ENCODE measurements around the gene ACOT2. TPM values are rescaled to one million over a fixed set of nuclear protein-coding genes. Genes with fewer than 3 reads are reported as not detected.
"Not testable (repeated sequence)": the region's sequence is repeated elsewhere in the genome, so short reads cannot be mapped to it uniquely, and the experiment has no call there.

Gene ACOT2
- total RNA-seq, 6 experiments from 2014 or later: 18.4 to 24.0 (median 20.9) TPM

DNA sequence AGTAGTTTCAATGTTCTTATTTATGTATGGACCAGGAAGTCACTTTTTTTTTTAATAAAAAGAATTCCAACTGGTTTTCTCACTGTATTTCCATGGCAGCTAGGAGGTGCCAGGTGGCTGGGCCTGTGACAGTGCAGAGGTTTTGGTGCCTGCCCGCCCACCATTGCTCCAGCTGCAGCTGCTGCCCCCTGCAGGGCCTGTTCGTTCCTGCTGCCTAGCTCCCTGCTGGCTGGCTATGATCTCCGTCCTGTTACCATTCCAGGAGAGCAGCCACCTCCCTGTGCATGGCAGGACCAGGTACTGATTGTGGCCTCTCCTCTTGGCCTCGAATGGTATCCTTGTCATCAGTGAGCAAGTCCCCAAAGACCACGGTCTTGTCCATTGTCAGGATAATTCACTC is 30.0 kb upstream of the ACOT2 start:
- H3K4me1 Mint-ChIP-seq (ENCODE audit: low read depth): peaks cover 16% of the 10 kb centered on the region
- peak; percentile 48 for DNase-seq
- not testable (repeated sequence) for H3K27ac Mint-ChIP-seq; H3K27me3 Mint-ChIP-seq (ENCODE audit: insufficient read depth); H3K4me3 Mint-ChIP-seq; H3K9me3 Mint-ChIP-seq; H3K36me3 Mint-ChIP-seq (ENCODE audit: low read depth)
- TF ChIP-seq, protein P1, sequence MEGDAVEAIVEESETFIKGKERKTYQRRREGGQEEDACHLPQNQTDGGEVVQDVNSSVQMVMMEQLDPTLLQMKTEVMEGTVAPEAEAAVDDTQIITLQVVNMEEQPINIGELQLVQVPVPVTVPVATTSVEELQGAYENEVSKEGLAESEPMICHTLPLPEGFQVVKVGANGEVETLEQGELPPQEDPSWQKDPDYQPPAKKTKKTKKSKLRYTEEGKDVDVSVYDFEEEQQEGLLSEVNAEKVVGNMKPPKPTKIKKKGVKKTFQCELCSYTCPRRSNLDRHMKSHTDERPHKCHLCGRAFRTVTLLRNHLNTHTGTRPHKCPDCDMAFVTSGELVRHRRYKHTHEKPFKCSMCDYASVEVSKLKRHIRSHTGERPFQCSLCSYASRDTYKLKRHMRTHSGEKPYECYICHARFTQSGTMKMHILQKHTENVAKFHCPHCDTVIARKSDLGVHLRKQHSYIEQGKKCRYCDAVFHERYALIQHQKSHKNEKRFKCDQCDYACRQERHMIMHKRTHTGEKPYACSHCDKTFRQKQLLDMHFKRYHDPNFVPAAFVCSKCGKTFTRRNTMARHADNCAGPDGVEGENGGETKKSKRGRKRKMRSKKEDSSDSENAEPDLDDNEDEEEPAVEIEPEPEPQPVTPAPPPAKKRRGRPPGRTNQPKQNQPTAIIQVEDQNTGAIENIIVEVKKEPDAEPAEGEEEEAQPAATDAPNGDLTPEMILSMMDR (IDR thresholded peaks at IDR 0.05): peak; percentile 81

DNA sequence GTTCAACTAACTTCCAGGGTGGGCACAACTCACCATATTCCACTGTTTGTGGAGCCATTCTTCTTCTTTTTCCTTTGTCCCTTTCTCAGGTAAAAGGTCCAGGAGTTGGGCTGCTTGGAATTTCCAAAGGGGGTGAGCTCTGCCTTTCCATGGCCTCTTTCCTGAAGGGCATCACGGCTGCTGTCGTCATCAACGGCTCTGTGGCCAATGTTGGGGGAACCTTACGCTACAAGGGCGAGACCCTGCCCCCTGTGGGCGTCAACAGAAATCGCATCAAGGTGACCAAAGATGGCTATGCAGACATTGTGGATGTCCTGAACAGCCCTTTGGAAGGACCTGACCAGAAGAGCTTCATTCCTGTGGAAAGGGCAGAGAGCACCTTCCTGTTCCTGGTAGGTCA is 26.1 kb upstream of the ACOT2 start:
- not testable (repeated sequence) for H3K4me3 Mint-ChIP-seq; DNase-seq; H3K27ac Mint-ChIP-seq; H3K9me3 Mint-ChIP-seq; H3K27me3 Mint-ChIP-seq (ENCODE audit: insufficient read depth); H3K36me3 Mint-ChIP-seq (ENCODE audit: low read depth); H3K4me1 Mint-ChIP-seq (ENCODE audit: low read depth)

- not testable (repeated sequence) for H3K4me1 Mint-ChIP-seq (ENCODE audit: low read depth); H3K4me3 Mint-ChIP-seq
Measured at GRCh38 chr14:73545353-73545752, 23.7 kb upstream of the ACOT2 start.

GRCh38 chr14:73549097-73549496 is 19.9 kb upstream of the ACOT2 start:
- not testable (repeated sequence) for H3K27me3 Mint-ChIP-seq (ENCODE audit: insufficient read depth); H3K4me1 Mint-ChIP-seq (ENCODE audit: low read depth); DNase-seq; H3K9me3 Mint-ChIP-seq; H3K36me3 Mint-ChIP-seq (ENCODE audit: low read depth); H3K27ac Mint-ChIP-seq; H3K4me3 Mint-ChIP-seq

More at GRCh38 chr14:73545353-73545752, 23.7 kb upstream of the ACOT2 start:
- not testable (repeated sequence) for H3K27ac Mint-ChIP-seq; H3K36me3 Mint-ChIP-seq (ENCODE audit: low read depth); H3K9me3 Mint-ChIP-seq; DNase-seq; H3K27me3 Mint-ChIP-seq (ENCODE audit: insufficient read depth)

- not testable (repeated sequence) for H3K4me3 Mint-ChIP-seq; H3K27ac Mint-ChIP-seq; H3K36me3 Mint-ChIP-seq (ENCODE audit: low read depth); H3K9me3 Mint-ChIP-seq; DNase-seq; H3K4me1 Mint-ChIP-seq (ENCODE audit: low read depth); H3K27me3 Mint-ChIP-seq (ENCODE audit: insufficient read depth)
Measured at GRCh38 chr14:73549889-73550524, 19.0 kb upstream of the ACOT2 start.

GRCh38 chr14:73553845-73554244 is 15.2 kb upstream of the ACOT2 start:
- H3K27me3 Mint-ChIP-seq (ENCODE audit: insufficient read depth): no peaks in the 10 kb centered on the region; the same call in 1 of the 2 replicates
- H3K4me3 Mint-ChIP-seq: no peak overlapping the region
- TF ChIP-seq, protein P1 (IDR thresholded peaks at IDR 0.05): no peak
- no peaks in the 10 kb centered on the region for H3K9me3 Mint-ChIP-seq
- DNase-seq: no peak
- H3K27ac Mint-ChIP-seq: no peak overlapping the region
- H3K4me1 Mint-ChIP-seq (ENCODE audit: low read depth): no peaks in the 10 kb centered on the region
- no peaks in the 10 kb centered on the region for H3K36me3 Mint-ChIP-seq (ENCODE audit: low read depth)

DNA sequence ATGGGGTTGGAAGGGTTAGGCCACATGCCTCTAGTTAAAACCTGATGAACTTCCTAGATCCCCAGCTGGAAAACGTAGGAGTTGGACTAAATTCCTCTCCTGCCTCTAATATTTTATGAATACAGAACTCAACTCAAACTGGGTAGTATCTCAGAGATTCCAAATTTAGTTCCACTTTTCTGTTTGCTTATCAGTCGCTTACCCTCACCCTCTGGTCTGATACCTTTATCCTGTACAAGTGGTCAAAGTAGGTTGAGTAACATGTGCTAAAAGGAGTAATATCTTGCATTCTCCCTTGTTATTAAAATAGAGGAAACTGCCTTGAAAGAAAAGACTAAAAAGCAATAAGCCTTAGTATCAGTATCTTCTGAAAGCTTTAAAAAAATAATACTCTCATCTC is 11.8 kb upstream of the ACOT2 start:
- not testable (repeated sequence) for H3K9me3 Mint-ChIP-seq; H3K27ac Mint-ChIP-seq; H3K36me3 Mint-ChIP-seq (ENCODE audit: low read depth); H3K4me1 Mint-ChIP-seq (ENCODE audit: low read depth); H3K27me3 Mint-ChIP-seq (ENCODE audit: insufficient read depth); DNase-seq; H3K4me3 Mint-ChIP-seq

DNA sequence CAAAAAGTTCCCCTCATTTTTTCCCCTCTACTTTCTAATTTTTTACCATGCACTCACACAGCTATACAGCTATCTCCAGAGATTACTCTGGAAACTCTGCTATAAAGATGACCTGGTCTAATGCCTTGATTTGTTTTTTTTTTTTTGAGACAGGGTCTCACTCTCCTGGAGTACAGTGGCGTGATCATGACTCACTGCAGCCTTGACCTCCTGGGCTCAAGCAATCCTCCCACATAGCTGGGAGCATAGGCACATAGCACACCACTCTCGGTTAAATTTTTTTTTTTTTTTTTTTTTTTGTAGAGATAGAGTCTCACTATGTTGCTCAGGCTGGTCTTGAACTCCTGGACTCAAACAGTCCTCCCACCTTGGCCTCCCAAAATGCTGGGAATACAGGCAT is 10.8 kb upstream of the ACOT2 start:
- not testable (repeated sequence) for H3K4me1 Mint-ChIP-seq (ENCODE audit: low read depth); H3K27me3 Mint-ChIP-seq (ENCODE audit: insufficient read depth); H3K27ac Mint-ChIP-seq; DNase-seq; H3K4me3 Mint-ChIP-seq
- peaks cover 17% of the 10 kb centered on the region for H3K36me3 Mint-ChIP-seq (ENCODE audit: low read depth)
- H3K9me3 Mint-ChIP-seq: peaks cover 16% of the 10 kb centered on the region

DNA sequence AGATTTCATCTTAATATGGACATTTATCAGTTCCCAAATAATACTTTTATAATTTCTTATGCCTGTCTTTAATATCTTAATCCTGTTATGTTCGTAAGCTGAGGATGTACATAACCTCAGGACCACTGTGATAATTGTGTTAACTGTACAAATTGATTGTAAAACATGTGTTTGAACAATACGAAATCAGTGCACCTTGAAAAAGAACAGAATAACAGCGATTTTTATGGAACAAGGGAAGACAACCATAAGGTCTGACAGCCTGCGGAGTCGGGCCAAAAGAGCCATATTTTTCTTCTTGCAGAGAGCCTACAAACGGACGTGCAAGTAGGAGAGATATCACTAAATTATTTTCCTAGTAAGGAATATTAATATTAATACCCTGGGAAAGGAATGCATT is 6.8 kb upstream of the ACOT2 start:
- not testable (repeated sequence) for H3K4me1 Mint-ChIP-seq (ENCODE audit: low read depth); DNase-seq; H3K4me3 Mint-ChIP-seq; H3K27me3 Mint-ChIP-seq (ENCODE audit: insufficient read depth); H3K27ac Mint-ChIP-seq
- peaks cover 16% of the 10 kb centered on the region for H3K9me3 Mint-ChIP-seq
- peaks cover 33% of the 10 kb centered on the region for H3K36me3 Mint-ChIP-seq (ENCODE audit: low read depth)

GRCh38 chr14:73562696-73563095 is 6.3 kb upstream of the ACOT2 start:
- H3K27me3 Mint-ChIP-seq (ENCODE audit: insufficient read depth); DNase-seq; H3K27ac Mint-ChIP-seq; H3K4me3 Mint-ChIP-seq: not testable (repeated sequence)
- peaks cover 13% of the 10 kb centered on the region for H3K4me1 Mint-ChIP-seq (ENCODE audit: low read depth)
- peaks cover 38% of the 10 kb centered on the region for H3K36me3 Mint-ChIP-seq (ENCODE audit: low read depth)
- peaks cover 16% of the 10 kb centered on the region for H3K9me3 Mint-ChIP-seq

DNA sequence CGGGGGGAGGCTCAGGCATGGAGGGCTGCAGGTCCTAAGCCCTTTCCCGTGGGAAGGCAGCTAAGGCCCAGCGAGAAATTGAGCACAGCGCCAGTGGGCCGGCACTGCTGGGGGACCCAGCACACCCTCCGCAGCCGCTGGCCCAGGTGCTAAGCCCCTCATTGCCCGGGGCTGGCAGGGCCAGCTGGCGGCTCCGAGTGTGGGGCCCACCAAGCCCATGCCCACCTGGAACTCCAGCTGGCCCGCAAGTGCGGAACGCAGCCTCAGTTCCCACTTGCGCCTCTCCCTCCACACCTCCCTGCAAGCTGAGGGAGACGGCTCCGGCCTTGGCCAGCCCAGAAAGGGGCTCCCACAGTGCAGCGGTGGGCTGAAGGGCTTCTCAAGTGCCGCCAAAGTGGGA is 2.6 kb upstream of the ACOT2 start:
- H3K27ac Mint-ChIP-seq; DNase-seq; H3K4me3 Mint-ChIP-seq; H3K27me3 Mint-ChIP-seq (ENCODE audit: insufficient read depth): not testable (repeated sequence)
- peaks cover 40% of the 10 kb centered on the region for H3K36me3 Mint-ChIP-seq (ENCODE audit: low read depth)
- peaks cover 16% of the 10 kb centered on the region for H3K9me3 Mint-ChIP-seq
- H3K4me1 Mint-ChIP-seq (ENCODE audit: low read depth): peaks cover 28% of the 10 kb centered on the region

GRCh38 chr14:73566935-73567334 is 2.1 kb upstream of the ACOT2 start:
- not testable (repeated sequence) for H3K27me3 Mint-ChIP-seq (ENCODE audit: insufficient read depth); H3K4me3 Mint-ChIP-seq

More at GRCh38 chr14:73566935-73567334, 2.1 kb upstream of the ACOT2 start:
- Mint-ChIP-seq H3K36me3 (ENCODE audit: low read depth) (peaks cover 36% of the 10 kb centered on the region), H3K9me3 (peaks cover 12% of the 10 kb centered on the region), H3K4me1 (ENCODE audit: low read depth) (peaks cover 28% of the 10 kb centered on the region)
- H3K27ac Mint-ChIP-seq, DNase-seq: not testable (repeated sequence)

Measured in HFFc6 (cell line).